GM12878 (cell line): ENCODE results near the gene MAGEH1. TPM values are rescaled to one million over a fixed set of nuclear protein-coding genes. Genes with fewer than 3 reads are reported as not detected.

ENCODE experiments used
- BHLHE40 ChIP-seq, 2 experiments: fragments of 450-650 bp in 1 of 2; IDR thresholded peaks; 2 replicates each; pipeline ENCODE4 v1.6.1; 2011 to 2017; ENCODE audit warnings: low read depth in 2 of 2, borderline replicate concordance in 1 of 2, improper control_type of control experiment in 1 of 2, low read length in 1 of 2, mild to moderate bottlenecking in 1 of 2
- CHD4 ChIP-seq: fragments of 200-600 bp; sonication (generic); IDR thresholded peaks from 2 replicates; pipeline ENCODE4 v1.6.1; 2016; ENCODE audit warnings: mild to moderate bottlenecking
- FOXM1 ChIP-seq: IDR thresholded peaks from 2 replicates; pipeline ENCODE4 v1.6.1; 2012; ENCODE audit warnings: low read depth, mild to moderate bottlenecking, inconsistent platforms, low read length, moderate library complexity
- GABPA ChIP-seq: IDR thresholded peaks from 2 replicates; pipeline ENCODE4 v1.6.1; 2014; ENCODE audit warnings: antibody characterized with exemption, low read depth, mild to moderate bottlenecking, inconsistent platforms
- IKZF1 ChIP-seq: fragments of 450-650 bp; conservative IDR thresholded peaks from 2 replicates; pipeline ENCODE4 v1.6.1; 2017; ENCODE audit warnings: antibody characterized with exemption, mild to moderate bottlenecking
- RCOR1 ChIP-seq: conservative IDR thresholded peaks from 2 replicates; pipeline ENCODE4 v1.6.1; 2012; ENCODE audit warnings: low read depth, low read length, improper control_type of control experiment
- RELB ChIP-seq: fragments of 450-650 bp; IDR thresholded peaks from 2 replicates; pipeline ENCODE4 v1.6.1; 2017; ENCODE audit warnings: low read depth, mild to moderate bottlenecking, moderate library complexity
- SIX5 ChIP-seq: IDR thresholded peaks from 2 replicates; pipeline ENCODE4 v1.6.1; 2011; ENCODE audit warnings: mild to moderate bottlenecking, low read depth, low read length, moderate library complexity; ENCODE audit not compliant: severe bottlenecking
- SMAD5 ChIP-seq: IDR thresholded peaks from 2 replicates; pipeline ENCODE4 v1.6.1; 2016; ENCODE audit warnings: antibody characterized with exemption, low read depth
- ZSCAN29 ChIP-seq: fragments of 450-650 bp; IDR thresholded peaks from 2 replicates; pipeline ENCODE4 v1.6.1; 2017; ENCODE audit warnings: mild to moderate bottlenecking, moderate library complexity
- polyA plus RNA-seq, 11 experiments: library from polyadenylated mRNA; depleted of rRNA in 4 of 11; unstranded in 6 of 11; stranded (reverse) in 5 of 11; fragments of >200 nt; fragmentation: Nextera tagmentation in 4 of 11; fragmentation: Illumina TruSeq in 1 of 11; extraction: Ambion mirVana in 4 of 11; extraction: Trizol in 1 of 11; gene quantifications; 1 replicate in 1 of 11; 2 replicates in 10 of 11; pipeline versions ENCODE4 v1.2.1 to v1.2.3, GENCODE V29; 2011 to 2016; ENCODE audit warnings: inconsistent platforms in 2 of 11, missing spikeins in 2 of 11, low read depth in 1 of 11
- total RNA-seq, 4 experiments: library from RNA; depleted of rRNA in 3 of 4; stranded (reverse); fragments of >200 nt in 3 of 4; fragmentation: Illumina TruSeq in 1 of 4; extraction: Trizol in 1 of 4; gene quantifications; 2 replicates each; pipeline versions ENCODE4 v1.2.1 to v1.2.3, GENCODE V29; 2013 to 2021
- TF ChIP-seq, protein P1 (sequence below): fragments of 450-650 bp; formaldehyde crosslinking; IDR thresholded peaks from 2 replicates; pipeline ENCODE4 v1.5.0; 2022; ENCODE audit warnings: mild to moderate bottlenecking, missing genetic modification characterization
- TF ChIP-seq, protein P2 (sequence below), 3 experiments: IDR thresholded peaks in 2 of 3; conservative IDR thresholded peaks in 1 of 3; 2 replicates each; pipeline ENCODE4 v1.5.1; 2011; ENCODE audit warnings: low read depth in 3 of 3, low read length in 3 of 3, mild to moderate bottlenecking in 3 of 3, control low read depth in 2 of 3, moderate library complexity in 2 of 3, inconsistent platforms in 1 of 3, mixed read lengths in 1 of 3; ENCODE audit not compliant: control insufficient read depth in 2 of 3, insufficient read depth in 1 of 3; ENCODE audit errors: extremely low read depth in 1 of 3
- TF ChIP-seq, protein P3 (sequence below): IDR thresholded peaks from 2 replicates; pipeline ENCODE4 v1.6.1; 2012; ENCODE audit warnings: improper control_type of control experiment, low read depth, low read length; ENCODE audit not compliant: insufficient replicate concordance

MAGEH1 gene
- total and polyA plus RNA-seq, 10 of the 15 experiments (the other 5 are each of a cell fraction or from before 2014, with no cell fraction given), result 8.7 to 25.2 (median 18.3) TPM

DNA sequence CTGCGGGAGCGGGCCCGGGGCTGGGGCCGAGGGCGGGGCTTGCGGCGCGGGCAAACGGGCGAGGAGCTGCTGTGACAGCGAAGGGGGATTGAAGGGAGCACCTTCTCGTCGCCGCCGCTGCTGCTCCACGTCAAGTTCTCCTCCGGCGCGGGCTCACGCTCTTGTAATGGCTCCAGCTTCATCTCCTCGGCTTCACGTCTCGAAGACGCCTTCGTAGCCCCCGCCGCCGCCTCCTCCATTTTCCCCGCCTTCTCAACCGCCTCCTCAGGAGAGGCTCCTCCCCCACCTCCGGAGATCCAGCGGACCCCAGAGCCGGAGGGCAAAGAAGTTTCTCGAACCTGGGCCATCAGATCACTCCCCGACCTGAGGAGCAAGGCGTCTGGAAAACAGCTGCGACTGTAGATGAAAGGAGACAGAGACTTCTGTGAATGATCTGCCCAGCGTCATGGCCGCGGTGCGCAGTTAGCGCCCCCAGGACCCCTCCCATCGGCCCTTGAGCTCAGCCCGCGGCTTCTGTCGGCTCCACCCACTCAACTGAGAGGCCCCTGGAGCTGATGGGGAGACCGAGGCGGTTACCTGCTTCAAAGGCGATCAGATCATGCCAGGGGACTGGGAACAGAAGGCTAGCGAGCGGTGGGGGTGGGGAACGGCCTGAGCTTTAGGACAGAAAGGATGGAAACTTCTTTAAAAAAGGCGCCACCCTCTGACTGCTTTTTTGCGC is 36.8 kb downstream of the MAGEH1 start (continued):
- TF ChIP-seq, protein P1, sequence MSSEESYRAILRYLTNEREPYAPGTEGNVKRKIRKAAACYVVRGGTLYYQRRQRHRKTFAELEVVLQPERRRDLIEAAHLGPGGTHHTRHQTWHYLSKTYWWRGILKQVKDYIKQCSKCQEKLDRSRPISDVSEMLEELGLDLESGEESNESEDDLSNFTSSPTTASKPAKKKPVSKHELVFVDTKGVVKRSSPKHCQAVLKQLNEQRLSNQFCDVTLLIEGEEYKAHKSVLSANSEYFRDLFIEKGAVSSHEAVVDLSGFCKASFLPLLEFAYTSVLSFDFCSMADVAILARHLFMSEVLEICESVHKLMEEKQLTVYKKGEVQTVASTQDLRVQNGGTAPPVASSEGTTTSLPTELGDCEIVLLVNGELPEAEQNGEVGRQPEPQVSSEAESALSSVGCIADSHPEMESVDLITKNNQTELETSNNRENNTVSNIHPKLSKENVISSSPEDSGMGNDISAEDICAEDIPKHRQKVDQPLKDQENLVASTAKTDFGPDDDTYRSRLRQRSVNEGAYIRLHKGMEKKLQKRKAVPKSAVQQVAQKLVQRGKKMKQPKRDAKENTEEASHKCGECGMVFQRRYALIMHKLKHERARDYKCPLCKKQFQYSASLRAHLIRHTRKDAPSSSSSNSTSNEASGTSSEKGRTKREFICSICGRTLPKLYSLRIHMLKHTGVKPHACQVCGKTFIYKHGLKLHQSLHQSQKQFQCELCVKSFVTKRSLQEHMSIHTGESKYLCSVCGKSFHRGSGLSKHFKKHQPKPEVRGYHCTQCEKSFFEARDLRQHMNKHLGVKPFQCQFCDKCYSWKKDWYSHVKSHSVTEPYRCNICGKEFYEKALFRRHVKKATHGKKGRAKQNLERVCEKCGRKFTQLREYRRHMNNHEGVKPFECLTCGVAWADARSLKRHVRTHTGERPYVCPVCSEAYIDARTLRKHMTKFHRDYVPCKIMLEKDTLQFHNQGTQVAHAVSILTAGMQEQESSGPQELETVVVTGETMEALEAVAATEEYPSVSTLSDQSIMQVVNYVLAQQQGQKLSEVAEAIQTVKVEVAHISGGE (CRISPR knock-in tag), result no peak
- TF ChIP-seq IKZF1 (peak; percentile 29; the same call in 1 of the 2 replicates), CHD4 (no peak), RELB (no peak), SIX5 (no peak), ZSCAN29 (no peak), RCOR1 (no peak), FOXM1 (no peak), GABPA (no peak), BHLHE40 (IDR thresholded peaks at IDR 0.05; ENCODE audit: borderline replicate concordance in 1 of 2, low read depth in 2 of 2, low read length in 1 of 2) (0 out of 4 replicates have a peak, but pooled peaks of 1 of the 2 experiments have one; percentile 1), SMAD5 (no peak)
- TF ChIP-seq, protein P2, sequence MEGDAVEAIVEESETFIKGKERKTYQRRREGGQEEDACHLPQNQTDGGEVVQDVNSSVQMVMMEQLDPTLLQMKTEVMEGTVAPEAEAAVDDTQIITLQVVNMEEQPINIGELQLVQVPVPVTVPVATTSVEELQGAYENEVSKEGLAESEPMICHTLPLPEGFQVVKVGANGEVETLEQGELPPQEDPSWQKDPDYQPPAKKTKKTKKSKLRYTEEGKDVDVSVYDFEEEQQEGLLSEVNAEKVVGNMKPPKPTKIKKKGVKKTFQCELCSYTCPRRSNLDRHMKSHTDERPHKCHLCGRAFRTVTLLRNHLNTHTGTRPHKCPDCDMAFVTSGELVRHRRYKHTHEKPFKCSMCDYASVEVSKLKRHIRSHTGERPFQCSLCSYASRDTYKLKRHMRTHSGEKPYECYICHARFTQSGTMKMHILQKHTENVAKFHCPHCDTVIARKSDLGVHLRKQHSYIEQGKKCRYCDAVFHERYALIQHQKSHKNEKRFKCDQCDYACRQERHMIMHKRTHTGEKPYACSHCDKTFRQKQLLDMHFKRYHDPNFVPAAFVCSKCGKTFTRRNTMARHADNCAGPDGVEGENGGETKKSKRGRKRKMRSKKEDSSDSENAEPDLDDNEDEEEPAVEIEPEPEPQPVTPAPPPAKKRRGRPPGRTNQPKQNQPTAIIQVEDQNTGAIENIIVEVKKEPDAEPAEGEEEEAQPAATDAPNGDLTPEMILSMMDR (IDR thresholded peaks at IDR 0.05 in 2 of 3, conservative IDR thresholded peaks at IDR 0.05 in 1 of 3; ENCODE audit: control insufficient read depth in 2 of 3, extremely low read depth in 1 of 3, insufficient read depth in 1 of 3, low read depth in 3 of 3, low read length in 3 of 3), result peak in 1 of 3 experiments; percentile 13; a peak in 1 of 6 replicates
- TF ChIP-seq, protein P3, sequence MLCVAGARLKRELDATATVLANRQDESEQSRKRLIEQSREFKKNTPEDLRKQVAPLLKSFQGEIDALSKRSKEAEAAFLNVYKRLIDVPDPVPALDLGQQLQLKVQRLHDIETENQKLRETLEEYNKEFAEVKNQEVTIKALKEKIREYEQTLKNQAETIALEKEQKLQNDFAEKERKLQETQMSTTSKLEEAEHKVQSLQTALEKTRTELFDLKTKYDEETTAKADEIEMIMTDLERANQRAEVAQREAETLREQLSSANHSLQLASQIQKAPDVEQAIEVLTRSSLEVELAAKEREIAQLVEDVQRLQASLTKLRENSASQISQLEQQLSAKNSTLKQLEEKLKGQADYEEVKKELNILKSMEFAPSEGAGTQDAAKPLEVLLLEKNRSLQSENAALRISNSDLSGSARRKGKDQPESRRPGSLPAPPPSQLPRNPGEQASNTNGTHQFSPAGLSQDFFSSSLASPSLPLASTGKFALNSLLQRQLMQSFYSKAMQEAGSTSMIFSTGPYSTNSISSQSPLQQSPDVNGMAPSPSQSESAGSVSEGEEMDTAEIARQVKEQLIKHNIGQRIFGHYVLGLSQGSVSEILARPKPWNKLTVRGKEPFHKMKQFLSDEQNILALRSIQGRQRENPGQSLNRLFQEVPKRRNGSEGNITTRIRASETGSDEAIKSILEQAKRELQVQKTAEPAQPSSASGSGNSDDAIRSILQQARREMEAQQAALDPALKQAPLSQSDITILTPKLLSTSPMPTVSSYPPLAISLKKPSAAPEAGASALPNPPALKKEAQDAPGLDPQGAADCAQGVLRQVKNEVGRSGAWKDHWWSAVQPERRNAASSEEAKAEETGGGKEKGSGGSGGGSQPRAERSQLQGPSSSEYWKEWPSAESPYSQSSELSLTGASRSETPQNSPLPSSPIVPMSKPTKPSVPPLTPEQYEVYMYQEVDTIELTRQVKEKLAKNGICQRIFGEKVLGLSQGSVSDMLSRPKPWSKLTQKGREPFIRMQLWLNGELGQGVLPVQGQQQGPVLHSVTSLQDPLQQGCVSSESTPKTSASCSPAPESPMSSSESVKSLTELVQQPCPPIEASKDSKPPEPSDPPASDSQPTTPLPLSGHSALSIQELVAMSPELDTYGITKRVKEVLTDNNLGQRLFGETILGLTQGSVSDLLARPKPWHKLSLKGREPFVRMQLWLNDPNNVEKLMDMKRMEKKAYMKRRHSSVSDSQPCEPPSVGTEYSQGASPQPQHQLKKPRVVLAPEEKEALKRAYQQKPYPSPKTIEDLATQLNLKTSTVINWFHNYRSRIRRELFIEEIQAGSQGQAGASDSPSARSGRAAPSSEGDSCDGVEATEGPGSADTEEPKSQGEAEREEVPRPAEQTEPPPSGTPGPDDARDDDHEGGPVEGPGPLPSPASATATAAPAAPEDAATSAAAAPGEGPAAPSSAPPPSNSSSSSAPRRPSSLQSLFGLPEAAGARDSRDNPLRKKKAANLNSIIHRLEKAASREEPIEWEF, result no peak
